GM21723 (cell line): ENCODE measurements around the gene MGME1.

Source experiments
- ATAC-seq: cut with Tn5 transposase; IDR thresholded peaks from one replicate; pipeline ENCODE4 v1.9.1; 2021; ENCODE audit warnings: mild to moderate bottlenecking, moderate library complexity; ENCODE audit not compliant: unreplicated experiment

The MGME1 gene, protein sequence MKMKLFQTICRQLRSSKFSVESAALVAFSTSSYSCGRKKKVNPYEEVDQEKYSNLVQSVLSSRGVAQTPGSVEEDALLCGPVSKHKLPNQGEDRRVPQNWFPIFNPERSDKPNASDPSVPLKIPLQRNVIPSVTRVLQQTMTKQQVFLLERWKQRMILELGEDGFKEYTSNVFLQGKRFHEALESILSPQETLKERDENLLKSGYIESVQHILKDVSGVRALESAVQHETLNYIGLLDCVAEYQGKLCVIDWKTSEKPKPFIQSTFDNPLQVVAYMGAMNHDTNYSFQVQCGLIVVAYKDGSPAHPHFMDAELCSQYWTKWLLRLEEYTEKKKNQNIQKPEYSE

DNA sequence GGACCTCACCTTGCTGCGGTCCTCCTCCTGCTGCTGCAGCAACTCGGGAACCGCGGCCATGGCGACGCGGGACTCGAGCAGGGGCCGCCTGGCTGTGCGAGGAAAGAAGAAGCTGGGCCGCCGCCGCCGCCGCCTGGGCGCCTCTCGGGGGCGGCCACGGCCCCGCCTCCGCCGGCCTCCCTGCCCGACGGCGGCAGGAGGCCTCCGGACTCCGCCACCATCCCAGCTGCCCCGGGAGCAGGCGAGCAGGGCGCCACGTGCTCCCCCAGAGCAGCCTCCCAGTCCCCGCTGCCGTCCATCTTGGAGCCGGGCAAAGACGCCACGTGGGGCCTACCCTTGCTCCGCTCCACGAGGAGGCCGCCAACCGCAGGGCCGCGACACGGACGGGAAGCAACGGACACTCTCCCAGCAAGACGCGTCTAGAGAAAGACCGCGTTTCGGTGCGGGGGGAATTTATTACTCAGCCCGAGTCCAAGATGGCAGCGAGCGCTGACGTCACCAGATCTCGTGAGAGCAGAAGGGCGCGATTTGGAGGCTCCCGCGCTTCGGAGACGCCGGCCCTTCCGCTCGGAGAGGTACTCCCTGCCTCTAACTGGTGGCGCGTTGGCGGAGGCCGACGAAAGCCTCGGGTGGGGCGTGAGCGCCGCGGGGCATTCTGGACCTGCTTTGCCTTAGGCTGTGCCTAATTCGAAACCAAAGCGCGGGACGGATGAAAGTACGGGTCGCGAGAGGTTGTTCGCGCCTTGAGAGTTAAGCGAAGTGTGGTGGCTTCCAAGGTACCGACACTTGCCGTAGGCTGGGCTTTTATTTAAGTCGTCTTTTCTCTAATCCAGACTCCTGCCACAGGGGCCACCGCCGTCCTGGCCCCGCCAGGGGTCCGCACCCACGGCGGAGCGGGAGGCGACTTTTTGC, at the start of gene MGME1, which contains the start of gene SNX5:
TSS of gene MGME1 (plus strand) at position 653 of the 912 bp plus-strand sequence. CDS start 842 bp downstream, outside the sequence.
TSS of gene SNX5 (minus strand) at position 429 of the 912 bp plus-strand sequence. CDS start at position 60, 369 bp downstream.
- peak; percentile 73 for ATAC-seq

DNA sequence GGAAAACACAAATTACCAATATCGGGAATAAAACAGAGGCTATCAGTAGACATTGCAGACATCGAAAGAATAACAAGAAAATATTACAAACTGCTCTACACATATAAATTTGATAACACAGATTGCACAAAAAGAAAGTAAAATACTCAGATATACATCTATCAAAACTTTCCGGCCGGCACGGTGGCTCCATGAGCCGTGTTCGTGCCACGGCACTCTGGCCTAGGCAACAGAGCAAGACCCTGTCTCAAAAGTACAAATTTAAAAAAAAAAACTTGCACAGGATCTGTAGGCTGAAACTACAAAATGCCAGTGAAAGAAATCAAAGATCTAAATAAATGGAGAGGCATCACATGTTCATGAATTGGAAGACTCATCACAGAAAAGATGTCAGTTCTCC, 49.7 kb upstream of the MGME1 start:
- ATAC-seq, result no peak

DNA sequence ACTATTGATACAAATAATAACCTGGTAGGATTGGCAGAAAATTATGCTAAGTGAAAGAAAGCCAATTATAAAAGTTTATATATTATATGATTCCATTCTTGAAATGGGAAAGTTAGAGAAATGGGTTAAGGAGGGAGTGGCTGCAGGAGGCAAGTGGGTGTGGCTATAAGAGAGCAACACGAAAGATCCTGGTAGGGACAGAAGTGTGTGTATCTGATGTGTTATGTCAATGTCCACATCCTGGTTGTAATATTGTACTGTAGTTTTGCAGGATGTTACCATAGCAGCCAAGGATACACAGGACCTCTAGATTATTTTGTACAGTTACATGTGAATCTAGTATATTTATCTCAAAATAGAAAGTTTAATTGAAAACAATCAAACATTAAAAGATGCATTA, 47.0 kb upstream of the MGME1 start:
- no peak for ATAC-seq

DNA sequence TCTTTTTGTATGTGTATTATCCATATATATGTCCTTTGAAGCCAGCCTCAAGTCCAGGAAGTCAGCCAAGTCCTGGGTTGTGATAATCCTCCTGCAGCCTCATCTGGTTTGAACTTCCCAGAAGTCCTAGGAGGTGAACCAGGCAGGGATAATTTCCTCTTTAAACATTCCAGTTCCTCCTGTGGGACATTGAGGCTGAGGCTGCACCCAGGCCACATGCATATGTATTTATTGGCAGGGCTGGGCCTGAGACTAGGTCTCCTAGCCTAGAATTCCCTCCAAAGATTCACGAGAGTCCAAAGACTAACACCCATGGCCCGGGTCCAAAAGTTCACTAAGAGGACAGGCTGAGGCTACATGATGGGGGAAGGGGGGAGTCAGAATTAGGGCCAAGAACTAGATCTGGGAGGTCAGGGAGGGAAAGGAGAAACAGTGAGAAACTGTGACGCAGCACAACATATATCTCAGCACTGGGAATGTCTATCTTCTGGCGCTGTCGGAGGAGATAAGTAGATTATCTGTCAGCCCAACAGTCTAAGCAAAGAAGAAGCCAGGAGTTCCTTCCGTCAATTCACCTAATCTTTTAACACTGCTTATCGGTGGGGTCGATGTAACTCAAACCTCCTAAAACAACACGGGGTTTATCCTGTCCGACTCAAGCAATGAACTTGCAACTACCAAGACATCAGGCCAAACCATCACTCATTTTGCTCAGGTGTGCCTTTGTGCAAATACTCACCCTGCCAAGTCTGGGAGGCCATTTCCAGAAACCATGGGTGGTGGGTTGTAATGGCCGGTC, 43.5 kb upstream of the MGME1 start:
- ATAC-seq, result no peak

DNA sequence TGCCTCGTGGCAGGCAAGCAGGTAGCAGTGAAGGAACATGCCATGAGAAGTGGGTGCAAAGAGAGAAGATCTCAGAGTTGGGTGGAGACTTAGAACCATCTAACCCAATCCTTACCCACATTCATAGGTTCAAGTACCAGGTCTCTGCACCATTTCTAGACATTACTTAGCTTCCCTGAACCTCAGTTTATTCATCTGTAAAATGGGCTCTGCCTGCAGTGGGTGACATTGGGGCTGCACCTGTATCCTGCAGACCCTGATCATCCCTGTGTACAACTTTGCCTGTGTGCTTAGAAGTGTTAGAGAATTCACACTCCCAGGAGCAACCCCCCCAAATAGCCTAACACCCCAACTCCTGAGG, 42.9 kb upstream of the MGME1 start:
- no peak for ATAC-seq

DNA sequence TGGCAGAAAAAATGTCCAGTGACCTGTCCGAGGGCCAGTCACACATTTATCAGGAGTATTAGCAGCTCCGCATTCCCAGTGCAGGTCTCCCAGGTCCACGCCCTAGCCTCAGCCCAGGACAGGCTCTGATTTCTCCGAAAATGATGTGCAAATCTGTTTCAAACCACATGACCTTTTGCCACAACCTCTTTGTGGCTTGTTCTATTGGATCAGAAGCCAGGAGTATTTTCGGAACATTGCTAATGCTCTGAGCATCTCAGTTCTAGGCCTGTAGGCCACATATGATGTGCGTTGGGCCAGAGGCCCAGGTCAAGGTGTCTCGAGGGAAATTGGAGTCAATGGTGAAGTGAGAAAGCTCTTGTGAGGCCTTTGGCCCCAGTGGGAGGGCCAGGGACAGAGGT, 40.6 kb upstream of the MGME1 start:
- no peak for ATAC-seq

DNA sequence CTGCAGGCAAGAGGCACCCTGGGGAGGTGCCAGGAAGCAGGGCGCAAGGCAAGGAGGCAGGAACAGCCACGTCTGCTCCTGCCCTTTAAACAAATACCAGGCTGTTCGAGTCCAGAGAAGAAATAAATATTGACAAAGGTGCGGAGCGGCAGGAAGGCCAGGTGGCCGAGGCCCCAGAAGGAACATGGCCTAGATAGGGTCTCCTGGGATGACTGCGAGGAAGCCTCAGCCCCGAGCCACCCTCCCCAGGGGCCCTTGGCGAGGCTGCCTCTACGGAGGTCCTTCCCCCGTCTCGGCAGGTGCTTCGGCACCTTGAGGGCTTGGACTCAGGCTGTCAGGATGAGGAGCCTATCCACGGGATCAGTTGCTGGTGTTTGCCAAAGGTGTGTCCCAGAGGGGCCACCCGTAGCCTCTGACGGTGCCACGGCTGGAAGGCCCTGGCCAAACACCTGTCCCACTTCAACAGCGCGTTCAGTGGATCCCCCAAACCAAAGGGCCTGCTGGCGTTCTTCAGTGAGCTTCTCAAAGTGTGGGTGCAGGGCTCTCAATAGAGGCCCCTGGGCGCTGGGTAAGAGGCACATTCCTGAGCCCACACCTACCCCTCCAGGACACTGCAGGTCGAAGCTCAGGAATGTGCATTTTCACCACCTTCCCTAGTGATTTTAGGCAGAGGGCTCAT, 40.0 kb upstream of the MGME1 start:
- ATAC-seq, result no peak

DNA sequence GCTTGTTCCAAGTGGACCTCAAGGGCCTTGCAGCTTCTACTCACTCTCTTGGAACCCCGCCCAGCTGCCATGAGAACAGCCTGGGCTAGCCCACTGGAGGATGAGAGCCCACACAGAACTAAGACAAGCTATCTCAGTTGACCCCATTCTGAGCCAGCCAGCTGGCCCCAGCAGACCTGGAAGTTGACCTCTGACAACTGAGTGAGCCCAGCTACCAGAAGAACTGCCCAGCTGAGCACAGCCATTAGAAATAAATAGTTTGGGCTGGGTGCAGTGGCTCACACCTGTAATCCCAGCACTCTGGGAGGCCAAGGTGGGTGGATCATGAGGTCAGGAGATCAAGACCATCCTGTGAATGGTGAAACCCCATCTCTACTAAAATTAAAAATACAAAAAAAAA, 37.3 kb upstream of the MGME1 start:
- no peak for ATAC-seq

DNA sequence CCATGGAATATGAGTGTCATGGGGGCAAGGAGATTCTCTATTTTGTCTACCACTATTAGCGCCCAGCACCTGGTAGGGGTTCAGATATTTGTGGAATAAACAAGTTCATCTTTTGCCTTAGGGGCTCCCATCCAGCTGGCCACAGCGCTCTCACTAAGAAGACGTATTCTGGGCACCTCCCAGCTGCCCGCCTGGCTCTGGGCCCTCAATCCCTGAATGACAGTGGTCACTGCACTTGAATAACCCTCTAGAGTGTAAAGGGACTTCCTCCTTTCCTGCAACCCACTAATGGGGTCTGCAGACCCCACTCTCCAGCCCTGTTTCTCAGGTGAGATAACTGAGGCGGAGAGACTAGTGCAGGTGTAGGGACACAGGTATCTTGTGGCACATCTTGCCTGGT, 36.4 kb upstream of the MGME1 start:
- ATAC-seq, result no peak

DNA sequence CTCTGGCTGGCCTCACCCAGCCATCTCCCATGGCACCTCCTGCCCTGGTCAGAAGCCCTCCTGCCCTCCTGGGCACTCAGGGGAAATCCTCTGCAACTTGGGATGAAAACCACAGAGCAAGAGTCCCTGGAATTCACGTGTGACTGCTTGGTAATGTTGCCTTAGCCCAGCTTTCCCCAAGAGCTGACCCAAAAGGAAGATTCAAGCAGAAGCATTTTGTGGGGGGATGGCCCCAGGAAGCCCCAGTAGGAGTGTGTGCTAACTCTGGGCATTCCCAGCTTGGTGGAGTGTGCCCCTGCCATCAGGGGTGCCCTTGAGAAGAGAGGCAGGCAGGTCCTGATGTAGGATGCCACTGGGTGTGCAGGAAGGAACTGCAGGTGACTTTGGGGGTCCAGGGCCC, 35.7 kb upstream of the MGME1 start:
- no peak for ATAC-seq

DNA sequence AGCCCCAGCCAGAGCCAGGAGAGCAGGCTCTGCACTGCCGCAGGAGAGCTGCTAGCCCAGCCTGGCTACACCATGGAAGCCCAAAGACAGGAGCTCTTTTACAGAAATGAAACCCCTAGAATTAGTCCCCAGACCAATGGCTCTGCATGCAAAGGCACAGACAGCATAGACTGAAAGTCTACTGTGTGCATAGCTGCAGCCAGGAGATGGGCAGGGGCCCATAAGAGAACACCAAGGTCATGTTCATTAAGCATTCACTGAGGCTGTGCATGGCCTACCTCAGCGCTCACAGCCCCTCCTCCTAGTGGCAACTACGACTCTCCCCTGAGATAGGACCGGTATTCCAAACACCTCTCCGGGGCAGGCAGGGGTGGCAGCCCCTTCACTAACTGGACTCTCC, 35.1 kb upstream of the MGME1 start:
- ATAC-seq, result no peak

DNA sequence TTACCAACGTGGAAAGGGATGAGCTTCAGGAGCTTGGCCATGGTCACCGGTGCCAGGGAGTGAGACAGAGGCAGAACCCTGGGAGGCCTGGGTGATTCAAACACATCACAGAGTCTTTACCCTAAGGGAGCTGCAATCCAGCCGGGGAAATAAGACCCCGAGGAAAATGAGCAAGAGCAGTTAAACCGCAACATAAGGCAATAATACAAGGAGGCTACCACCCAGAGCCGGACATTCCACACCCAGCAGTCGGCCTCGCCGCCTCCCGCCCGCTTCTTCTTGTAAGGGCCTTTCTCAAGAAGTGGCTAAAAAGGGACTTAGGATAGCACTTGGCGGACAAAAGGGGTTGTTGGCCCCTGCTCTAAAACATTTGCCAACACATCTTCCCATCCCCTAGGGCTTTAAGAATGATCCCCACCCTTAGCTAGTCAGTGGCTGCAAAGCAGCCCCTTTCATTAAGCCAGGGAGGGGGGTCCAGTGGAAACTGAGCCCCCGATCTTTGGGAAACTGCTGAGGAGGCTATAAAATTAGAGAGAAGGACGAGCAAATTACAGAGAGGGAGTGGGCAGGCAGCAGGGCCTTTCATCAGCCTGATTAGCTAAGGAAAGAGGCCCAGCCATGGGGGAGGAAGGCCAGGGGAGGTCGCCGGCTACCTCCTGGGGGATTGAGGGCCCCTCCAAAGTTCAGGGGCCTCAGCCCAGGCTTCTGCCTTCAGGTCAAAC, 34.5 kb upstream of the MGME1 start:
- ATAC-seq, result no peak

DNA sequence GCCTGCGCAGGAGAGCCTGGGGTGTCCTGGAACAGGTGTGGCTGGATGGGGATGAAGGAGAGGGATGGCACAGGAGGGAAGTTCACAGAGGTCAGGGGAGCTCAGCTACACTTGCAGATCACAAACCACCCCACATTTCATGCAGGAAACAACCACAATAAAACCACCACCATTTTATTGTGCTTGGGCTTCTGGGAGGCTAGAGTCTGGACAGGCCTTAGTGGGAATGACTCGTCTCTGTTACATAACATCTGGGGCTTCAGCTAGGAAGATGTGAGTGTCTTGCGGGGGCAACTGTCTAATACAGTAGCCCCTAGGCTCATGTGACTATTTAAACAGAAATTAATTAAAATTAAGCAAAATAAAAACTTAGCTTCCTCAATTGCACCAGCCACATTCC, 33.6 kb upstream of the MGME1 start:
- no peak for ATAC-seq

DNA sequence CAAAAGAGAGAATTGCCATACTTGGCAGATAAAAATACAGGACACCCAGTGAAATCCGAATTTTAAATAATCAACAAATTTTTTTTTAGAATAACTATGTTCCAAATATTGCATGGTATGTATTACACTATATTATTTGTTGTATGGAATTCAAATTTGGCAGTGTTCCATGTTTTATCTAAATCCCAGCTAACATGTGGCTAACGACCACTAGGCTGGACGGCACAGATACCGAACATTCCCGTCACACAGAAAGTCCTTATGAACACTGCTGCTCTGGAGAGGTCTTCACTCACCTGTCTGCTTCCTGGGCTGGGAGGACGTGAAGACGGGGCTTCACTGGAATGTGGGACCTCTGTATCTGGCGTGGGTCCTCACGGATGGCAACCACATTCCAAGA, 33.1 kb upstream of the MGME1 start:
- no peak for ATAC-seq

DNA sequence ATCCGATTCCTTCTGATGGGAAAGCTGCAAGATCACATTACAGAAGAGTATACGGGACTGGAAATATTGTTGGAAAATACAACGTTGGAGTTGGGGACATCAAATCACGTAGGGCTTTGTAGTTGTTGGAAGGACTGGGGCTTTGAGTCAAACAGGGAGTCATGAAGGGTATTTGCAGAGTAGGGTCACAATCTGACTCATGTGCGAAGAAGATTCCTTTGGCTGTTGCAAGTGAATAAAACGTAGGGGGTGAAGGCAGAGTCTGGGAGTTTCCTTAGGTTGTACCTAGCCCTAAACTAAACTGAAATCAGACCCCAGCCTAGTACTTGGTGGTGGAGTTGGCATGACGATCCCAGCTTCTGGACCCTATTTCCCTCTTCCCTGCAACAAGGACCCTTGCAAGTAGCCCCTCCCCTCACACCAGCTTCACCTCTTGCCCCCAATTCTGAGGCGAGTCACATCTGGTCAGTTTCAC, 32.5 kb upstream of the MGME1 start:
- no peak for ATAC-seq

DNA sequence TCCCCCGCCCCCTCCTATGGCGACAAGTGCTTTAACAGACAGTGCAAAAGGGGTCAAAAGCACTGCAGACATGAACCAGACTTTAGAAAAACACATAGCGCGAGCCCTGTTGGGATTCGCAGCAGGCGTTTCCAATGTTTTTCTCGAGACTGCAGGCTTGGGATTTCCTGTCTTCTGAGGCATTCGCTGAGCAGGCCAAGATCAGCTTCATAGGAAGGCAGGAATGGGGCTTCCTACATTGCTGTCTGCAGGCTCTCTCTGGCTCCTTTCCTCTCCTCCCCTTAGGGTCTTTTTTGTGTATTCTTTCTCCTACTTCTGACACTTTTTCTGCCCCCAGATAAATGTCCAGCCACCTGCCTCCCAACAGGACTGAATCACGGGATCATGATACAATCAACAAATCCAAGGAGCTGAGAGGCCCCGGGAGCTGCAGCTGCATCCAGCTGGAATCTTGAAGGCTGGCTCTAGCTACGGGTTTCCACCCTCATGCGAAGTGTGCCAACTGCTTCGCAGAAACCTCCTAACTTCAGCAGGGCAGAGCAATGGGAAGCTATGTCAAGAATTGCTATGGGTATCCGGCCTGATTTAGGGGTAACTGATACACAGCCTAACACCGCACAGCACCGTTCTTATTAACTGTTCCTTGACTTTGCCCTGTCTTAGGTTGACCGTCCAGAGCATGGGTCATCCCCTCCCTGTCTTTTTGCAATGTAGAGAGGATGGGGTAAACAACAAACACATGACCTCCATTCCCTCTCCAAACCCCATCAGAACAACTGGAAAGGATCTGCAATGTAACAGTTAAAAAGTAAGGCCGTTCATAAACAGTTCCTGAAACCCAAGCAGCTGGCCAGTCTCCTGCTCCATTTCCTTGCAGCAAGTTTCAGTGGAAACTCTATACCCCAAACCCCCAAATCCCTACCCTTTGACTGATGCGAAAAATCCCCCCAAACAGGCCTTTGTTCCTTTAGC, 31.8 kb upstream of the MGME1 start:
- no peak for ATAC-seq

DNA sequence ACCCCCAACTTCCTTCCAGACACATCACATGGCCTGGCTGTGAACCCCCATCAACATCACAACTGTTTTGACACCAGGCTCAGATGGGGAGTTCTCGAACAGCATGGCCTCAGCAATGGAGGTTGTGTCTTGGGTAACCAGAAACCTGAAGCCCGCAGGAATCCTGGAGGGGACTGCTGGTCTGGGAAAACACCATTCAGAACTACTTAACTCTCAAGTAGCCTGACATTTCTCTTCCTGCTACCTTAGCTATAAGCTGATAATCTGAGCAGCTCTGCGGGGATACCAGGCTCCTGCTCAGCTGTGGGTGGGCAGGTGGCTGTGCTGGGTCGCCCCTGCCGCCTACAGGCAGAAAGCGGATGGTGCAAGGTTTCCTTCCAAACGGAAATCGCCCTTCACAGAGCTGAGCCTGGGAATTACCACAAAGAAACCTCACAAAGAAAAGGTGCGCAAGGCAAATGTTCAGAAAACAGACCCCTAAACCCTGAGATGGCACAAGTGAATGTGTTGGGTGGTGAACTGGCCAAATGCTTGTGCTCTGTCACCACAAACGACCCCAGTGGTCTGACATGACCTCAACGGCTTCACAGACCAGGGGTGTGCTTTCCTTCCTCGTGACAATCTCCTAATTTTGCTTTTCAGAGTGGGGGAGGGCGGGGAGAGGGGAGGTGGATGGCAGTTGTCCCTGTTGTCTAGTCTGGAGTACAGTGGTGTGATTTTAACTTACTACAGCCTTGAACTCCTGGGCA, 29.8 kb upstream of the MGME1 start:
- ATAC-seq, result peak; percentile 79

DNA sequence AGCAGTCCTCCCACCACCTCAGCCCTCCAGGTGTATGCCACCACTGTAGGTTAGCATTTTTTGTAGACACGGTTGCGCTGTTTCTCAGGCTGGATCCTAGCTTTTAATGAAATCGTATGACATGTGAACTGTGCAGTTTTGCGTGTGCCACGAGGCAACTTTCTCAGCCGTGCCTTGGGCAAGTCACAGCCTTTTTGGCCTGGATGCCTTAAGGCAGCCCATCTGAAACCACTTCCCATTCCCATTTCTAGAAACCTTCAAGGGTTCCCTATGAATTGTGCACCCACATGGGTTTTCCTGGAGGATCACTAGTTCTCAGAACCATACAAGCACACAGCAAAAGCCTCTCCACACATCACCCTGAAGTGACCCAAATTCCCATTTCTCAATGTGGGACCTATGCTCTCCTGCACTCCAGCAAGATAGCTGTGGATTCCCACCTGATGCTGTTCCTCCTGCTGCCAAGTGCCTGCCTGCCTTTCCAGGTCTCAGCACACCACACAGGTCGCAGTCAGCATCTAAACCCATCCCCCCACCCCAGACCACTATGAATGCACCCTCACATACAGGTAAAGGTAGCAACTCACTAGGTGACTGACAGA, 29.1 kb upstream of the MGME1 start:
- ATAC-seq, result no peak
